ENCODE data around the gene TEX12.
A peak's percentile ranks its signal among the peaks of the same experiment; 100 is the strongest.
"Not testable (repeated sequence)": the region's sequence is repeated elsewhere in the genome, so short reads cannot be mapped to it uniquely, and the experiment has no call there.

The TEX12 gene

DNA sequence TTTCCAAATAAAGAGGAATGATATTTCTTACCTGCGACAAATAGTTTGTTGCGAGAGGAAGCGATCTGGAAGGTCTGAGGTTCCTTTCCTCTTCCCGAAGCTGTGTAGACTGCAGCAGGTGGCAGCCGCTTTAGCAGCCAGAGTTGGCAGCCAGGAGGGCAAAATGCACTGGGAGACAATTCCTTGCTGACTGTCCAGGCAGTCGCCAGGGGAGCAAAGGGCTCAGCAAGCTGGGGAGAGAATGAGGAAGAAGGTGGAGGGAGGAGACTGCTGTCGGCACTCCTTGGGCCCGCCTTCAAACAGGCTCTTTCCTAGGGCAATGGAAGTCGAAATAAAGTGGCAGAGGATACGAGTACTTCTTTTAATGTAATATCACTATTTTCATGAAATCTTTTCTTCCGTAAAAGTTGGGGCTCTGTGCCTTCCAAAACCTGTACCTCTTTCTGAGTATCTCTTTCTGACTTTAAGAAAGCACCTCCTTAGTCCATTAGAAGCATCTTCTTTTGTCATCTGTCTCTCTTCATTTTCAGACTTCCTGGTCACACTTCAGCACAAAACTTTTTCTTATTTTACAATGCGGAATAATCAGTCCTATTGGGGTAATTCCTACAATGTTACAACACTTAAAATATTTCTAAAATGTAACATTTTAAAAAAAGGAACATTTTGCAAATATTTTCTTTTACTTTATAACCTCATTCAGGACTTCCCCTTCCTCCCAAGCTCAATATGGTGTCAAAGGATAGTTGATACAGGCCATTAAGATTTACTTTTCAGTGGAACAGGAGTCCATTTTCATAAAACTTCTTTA is 3.1 kb upstream of the TEX12 start, which contains the start of gene IL18:
TSS of gene IL18 (minus strand) at position 220 of the 811 bp plus-strand sequence. CDS start 9,041 bp downstream, outside the sequence.
- DNase-seq (ENCODE audit: low read depth), result no peak

DNA sequence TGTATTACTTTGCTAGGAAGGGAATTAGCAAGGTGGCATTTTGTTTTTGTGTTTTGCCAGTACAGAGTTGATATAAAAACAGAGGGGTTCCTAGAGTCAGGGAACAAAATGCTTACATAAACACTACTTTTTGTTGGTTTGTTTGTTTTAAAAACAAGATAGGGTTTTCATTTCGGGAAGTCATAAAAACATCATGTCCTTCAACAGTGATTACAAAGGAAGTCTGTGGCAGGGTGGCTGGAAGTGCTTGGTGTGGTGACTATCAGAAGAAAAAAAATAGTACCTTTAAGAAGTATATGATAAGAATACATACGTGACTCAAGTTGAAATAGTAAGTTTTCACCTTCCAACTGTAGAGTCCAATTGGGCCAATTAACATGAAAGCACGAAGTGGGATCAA is 2.1 kb upstream of the TEX12 start:
- no peak for DNase-seq (ENCODE audit: low read depth)

DNA sequence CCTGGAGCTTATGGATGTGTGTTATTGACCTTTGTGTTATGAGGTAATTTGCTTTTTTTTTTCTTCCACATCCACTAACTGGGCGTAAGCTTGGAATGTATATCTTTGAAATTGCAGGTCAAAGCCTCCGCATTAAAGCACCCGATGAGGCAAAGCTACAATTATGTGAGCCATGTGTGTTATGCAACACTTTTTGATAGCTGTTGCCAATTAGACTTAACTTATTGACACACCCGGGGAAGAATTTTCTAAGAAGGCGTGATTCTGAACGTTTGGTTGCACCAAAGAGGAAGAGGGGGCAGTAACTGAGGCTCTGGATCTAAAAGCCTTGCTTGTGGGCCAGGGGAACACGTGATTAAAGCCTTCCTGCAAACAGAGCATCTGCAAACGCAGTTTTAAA is 610 bp upstream of the TEX12 start:
- DNase-seq (ENCODE audit: low read depth), result no peak

- no peak for DNase-seq (ENCODE audit: low read depth)
Observed at GRCh38 chr11:112172362-112172994, 5.3 kb downstream of the TEX12 start.

- no peak for DNase-seq (ENCODE audit: low read depth)
Observed at GRCh38 chr11:112173152-112173551, 6.0 kb downstream of the TEX12 start.

DNA sequence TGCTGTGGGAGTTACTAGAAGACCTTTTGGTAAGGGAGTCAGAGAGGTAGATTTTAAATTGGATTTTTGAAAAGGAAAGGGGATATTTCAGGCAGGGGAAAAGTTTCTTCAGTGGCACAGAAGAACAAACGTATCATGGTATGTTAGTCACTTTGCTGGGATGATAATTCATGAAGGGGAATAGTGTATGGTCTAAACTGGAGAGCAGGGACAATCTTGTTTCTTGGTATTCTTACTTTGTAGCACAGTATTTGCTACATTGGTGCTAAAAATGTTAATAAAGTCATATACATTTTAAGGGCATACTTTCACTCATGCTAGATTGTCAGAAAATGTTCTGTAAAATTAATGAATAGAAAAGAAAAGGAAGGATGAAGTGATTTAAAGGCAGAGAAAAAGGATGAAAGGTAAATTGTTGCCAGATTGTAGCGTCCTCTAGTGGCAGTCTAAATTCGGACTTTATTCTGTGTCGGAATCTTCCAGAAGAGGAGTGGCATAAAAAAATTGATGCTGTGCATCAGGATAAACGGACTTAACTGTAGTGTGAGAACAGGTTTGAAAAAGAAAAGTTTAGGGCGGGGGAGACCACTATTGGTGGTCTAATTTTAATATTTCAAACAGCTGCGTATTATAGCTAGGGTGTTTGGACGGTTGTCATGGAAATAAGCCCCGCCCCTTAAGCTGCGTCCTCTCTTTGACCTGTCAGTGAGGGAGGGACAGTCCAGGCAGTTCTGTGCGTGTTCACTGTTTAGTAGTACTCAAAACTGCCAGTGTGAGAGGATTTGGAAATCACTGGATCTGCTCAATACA is 7.8 kb downstream of the TEX12 start, which contains the start of gene BCO2:
TSS of gene BCO2 (plus strand) at position 724 of the 810 bp plus-strand sequence. CDS start 90 bp downstream, outside the sequence.
- DNase-seq (ENCODE audit: low read depth), result peak; percentile 4

DNA sequence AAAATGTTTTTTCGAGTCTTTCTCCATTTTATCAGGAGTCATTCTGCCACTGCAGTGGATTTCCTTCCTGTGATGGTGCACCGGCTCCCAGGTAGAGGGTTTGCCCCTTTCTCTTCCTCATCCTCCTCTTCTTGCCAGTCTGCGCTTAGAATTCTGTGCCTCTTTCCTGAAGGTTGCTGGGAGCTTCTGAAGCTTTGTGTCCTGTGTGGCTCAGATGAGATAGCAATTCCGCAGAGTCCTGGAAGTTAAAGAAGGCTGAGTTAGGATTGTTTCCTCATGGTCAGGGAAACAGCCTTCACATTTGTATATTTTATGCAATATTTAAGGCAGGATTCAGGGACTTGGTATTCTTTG is 8.4 kb downstream of the TEX12 start:
- no peak for DNase-seq (ENCODE audit: low read depth)

DNA sequence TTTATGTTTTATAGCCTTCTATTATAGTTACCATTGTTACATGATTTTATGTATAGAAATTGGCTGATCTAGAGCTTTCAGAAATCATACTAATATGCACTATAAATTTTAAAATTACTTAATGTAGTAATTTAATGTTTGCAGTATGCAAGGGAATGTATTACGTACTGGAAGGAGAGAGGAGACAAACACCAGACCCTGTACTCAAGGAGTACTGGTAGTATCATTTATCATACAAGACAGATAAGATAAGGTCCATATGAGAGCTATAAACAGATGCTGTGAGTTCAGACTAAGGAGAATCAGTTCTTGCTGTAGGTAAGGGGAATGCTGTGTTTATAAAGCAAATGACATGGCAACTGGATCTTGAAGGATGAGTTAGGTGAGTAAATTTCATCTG is 8.9 kb downstream of the TEX12 start:
- no peak for DNase-seq (ENCODE audit: low read depth)

GRCh38 chr11:112177589-112177988 is 10.4 kb downstream of the TEX12 start:
- DNase-seq (ENCODE audit: low read depth), result no peak

GRCh38 chr11:112178428-112178827 is 11.3 kb downstream of the TEX12 start:
- no peak for DNase-seq (ENCODE audit: low read depth)

GRCh38 chr11:112178936-112179335 is 11.8 kb downstream of the TEX12 start:
- DNase-seq (ENCODE audit: low read depth), result no peak

DNA sequence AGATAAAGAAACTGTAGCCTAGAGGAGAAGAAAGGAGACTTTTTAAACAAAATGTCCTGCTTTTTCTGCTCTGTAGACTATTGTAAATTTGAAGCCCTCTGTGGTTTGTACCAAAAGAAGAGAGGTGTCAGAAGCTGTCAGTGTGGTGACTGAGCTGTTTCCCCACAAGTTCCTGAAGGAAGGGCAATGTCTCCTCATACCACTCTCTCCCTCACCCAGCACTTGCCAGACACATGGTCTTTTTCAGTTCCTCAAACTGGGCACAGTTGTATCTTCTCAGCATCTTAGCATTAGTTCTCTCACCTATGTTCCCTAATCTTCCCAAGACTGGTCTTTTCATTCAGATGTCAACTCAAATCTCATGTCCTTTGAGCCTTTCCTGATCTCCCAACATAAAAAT is 12.4 kb downstream of the TEX12 start:
- DNase-seq (ENCODE audit: low read depth), result no peak

DNA sequence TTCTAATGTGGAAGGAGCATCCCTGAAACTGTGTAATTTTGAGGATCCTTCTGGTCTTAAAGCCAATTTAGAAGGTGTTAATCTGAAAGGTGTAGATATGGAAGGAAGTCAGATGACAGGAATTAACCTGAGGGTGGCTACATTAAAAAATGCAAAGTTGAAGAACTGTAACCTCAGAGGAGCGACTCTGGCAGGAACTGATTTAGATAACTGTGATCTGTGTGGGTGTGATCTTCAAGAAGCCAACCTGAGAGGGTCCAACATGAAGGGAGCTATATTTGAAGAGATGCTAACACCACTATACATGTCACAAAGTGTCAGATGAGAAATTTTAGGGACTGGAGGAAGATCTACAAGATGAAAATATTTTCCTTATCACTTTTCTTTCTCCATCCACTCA is 15.7 kb downstream of the TEX12 start:
- DNase-seq (ENCODE audit: low read depth), result no peak

DNA sequence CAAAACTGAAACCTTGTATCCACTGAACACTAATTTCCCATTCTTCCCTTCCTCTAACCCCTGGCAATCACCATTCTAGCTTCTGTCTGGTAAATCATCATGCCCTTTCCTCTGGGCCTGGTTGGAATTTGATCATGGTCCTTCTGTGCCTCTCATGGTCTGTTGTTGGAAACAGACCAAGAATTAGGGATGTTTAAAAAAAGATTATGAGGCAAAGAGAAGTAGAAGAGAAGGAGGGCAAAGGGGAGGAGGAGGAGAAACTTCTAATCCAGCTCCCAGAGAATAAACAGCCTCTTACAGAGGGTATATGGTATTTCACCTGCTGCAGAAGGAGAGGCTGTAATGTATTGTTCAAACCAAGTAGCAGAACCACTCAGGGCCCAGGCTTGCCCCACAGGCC is 18.7 kb downstream of the TEX12 start:
- no peak for DNase-seq (ENCODE audit: low read depth)

DNA sequence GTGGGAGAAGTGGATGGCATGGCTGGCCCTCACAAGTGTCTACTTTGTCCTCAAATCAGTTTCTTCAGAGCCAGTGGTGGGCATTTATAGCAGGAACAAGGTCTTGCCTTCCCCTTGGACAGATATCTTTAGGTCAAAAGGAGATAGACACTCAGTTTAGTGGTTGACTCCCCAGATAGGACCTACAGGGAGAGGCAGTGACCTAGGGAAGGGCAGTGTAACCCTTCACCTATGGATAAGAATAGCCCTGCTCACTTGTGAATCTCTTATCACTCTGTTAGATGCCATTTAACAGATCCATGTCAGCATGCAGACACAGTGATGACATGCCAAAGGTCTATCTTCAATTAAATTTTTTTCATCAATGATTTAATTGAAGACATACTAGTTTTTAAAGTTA is 19.1 kb downstream of the TEX12 start:
- no peak for DNase-seq (ENCODE audit: low read depth)

DNA sequence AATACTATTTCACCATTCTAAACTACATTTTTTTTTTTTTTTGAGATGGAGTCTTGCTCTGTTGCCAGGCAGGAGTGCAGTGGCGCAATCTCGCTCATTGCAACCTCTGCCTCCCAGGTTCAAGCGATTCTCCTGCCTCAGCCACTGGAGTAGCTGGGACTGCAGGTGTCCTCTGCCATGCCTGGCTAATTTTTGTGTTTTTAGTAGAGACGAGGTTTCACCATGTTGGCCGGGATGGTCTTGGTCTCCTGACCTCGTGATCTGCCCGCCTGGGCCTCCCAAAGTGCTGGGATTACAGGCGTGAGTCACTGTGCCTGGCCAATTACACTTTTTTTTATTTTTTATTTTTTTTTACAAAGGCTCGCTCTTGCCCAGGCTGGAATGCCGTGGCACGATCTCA is 27.9 kb downstream of the TEX12 start:
- DNase-seq (ENCODE audit: low read depth), result not testable (repeated sequence)

- DNase-seq (ENCODE audit: low read depth), result no peak
Observed at GRCh38 chr11:112195951-112196351, 28.8 kb downstream of the TEX12 start.

DNA sequence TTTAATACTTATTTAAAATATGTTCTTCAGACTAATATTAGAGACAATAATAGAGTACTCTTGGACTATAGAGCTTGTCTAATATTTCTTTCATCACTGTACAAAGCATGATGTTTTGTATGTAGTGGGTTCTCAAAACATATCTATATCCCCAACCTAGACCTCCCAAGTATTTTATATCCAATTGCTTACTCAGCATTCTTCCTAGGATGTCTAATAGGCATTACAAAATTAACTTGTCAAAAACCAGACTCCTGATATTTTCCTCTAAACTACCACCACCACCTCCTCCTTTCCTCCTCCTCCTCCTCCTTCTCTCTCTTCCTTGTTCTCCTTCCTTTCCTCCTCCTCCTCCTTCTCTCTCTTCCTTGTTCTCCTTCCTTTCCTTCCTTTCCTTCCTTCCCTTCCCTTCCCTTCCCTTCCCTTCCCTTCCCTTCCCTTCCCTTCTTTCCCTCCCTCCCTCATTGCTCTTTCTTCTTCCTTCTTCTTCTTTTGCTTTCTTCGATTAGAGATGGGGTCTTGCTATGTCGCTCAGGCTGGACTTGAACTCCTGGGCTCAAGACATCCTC is 29.4 kb downstream of the TEX12 start:
- DNase-seq (ENCODE audit: low read depth), result no peak

DNA sequence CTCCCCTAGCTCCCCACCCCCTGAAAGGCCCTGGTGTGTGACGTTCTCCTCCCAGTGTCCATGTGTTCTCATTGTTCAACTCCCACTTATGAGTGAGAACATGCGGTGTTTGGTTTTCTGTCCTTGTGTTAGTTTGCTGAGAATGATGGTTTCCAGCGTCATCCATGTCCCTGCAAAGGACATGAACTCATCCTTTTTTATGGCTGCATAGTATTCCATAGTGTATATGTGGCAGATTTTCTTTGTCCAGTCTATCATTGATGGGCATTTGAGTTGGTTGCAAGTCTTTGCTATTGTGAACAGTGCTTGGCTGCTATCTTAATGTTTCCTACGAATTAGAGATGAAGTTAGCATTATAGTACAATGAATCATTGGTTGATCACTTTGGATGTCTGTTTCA is 31.9 kb downstream of the TEX12 start:
- not testable (repeated sequence) for DNase-seq (ENCODE audit: low read depth)

DNA sequence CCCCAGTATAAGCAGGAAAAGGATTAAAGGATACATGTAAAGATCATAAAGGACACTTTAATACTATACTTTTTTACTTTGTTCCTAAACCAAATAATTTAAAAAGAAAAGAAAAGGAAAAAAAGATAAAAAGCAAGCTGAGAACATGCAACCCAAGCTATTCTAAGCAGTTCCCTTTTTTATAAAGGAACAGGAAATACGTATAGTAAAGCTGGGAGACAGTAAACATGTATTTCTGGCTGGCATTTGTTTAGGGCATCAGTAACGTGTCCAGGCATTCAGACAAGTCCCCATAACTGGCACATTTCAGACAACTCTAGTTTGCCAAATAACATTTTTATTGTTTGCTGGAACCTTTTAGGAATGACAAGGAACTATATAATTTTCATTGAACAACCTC is 33.1 kb downstream of the TEX12 start:
- DNase-seq (ENCODE audit: low read depth), result no peak

- no peak for DNase-seq (ENCODE audit: low read depth)
Observed at GRCh38 chr11:112206071-112206470, 38.9 kb downstream of the TEX12 start.

DNA sequence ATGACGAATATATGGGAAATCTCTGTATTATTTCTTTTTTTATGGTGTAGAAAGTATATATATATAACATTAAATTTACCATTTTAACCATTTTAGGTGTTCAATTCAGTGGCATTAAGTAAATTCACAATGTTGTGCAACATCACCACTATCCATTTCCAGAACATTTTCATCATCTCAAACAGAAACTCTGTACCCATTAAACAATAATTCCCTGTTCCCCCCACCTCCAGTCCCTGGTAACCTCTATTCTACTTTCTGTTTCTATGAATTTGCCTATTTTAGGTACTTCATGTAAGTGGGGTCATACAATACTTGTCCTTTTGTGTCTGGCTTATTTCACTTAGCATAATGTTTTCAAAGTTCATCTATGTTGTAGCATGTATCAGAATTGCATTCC is 43.7 kb downstream of the TEX12 start:
- DNase-seq (ENCODE audit: low read depth), result no peak
